HepG2 (cell line): ENCODE data around the gene HDAC5. TPM values are rescaled to one million over a fixed set of nuclear protein-coding genes. Genes with fewer than 3 reads are reported as not detected.

Experiments used
- BCL6 ChIP-seq: IDR thresholded peaks from 2 replicates; pipeline ENCODE4 v1.6.1; 2016; ENCODE audit warnings: missing genetic modification reagents, missing compliant biosample characterization
- ERF ChIP-seq: IDR thresholded peaks from 2 replicates; pipeline ENCODE4 v1.6.1; 2018; ENCODE audit warnings: missing biosample characterization, missing genetic modification reagents
- JUND ChIP-seq: sonication (generic); formaldehyde crosslinking; IDR thresholded peaks from 2 replicates; pipeline ENCODE4 v1.8.0; 2022; ENCODE audit warnings: mild to moderate bottlenecking, missing genetic modification reagents
- NCOA2 ChIP-seq: sonication (generic); formaldehyde crosslinking; IDR thresholded peaks from 2 replicates; pipeline ENCODE4 v1.8.0; 2022; ENCODE audit warnings: inconsistent platforms
- NFIB ChIP-seq: sonication (generic); formaldehyde crosslinking; IDR thresholded peaks from 2 replicates; pipeline ENCODE4 v1.9.0; 2021; ENCODE audit warnings: missing genetic modification reagents, mild to moderate bottlenecking, borderline replicate concordance
- PAWR ChIP-seq: sonication (generic); formaldehyde crosslinking; IDR thresholded peaks from 2 replicates; pipeline ENCODE4 v1.4.0; 2020; ENCODE audit warnings: missing genetic modification reagents, mild to moderate bottlenecking, borderline replicate concordance
- PAX8 ChIP-seq: sonication (generic); formaldehyde crosslinking; IDR thresholded peaks from 2 replicates; pipeline ENCODE4 v1.8.0; 2022; ENCODE audit warnings: mild to moderate bottlenecking, missing genetic modification reagents, borderline replicate concordance
- REXO4 ChIP-seq: sonication (generic); formaldehyde crosslinking; IDR thresholded peaks from 2 replicates; pipeline ENCODE4 v1.8.0; 2022; ENCODE audit warnings: missing genetic modification reagents, mild to moderate bottlenecking, borderline replicate concordance
- ZBTB37 ChIP-seq: sonication (generic); formaldehyde crosslinking; IDR thresholded peaks from 2 replicates; pipeline ENCODE4 v1.4.0; 2020; ENCODE audit warnings: mild to moderate bottlenecking, missing genetic modification reagents
- ZNF232 ChIP-seq: sonication (generic); formaldehyde crosslinking; IDR thresholded peaks from 2 replicates; pipeline ENCODE4 v1.4.0; 2020; ENCODE audit warnings: missing genetic modification reagents, borderline replicate concordance
- ZNF24 ChIP-seq: fragments of 450-650 bp; IDR thresholded peaks from 2 replicates; pipeline ENCODE4 v1.6.1; 2017; ENCODE audit warnings: antibody characterized with exemption, mild to moderate bottlenecking
- ZNF318 ChIP-seq: sonication (generic); formaldehyde crosslinking; IDR thresholded peaks from 2 replicates; pipeline ENCODE4 v1.4.0; 2020; ENCODE audit warnings: mild to moderate bottlenecking, missing genetic modification reagents
- ZNF337 ChIP-seq: sonication (generic); formaldehyde crosslinking; IDR thresholded peaks from 2 replicates; pipeline ENCODE4 v1.5.1; 2020; ENCODE audit warnings: missing genetic modification reagents, low read depth, mild to moderate bottlenecking, borderline replicate concordance
- ZNF781 ChIP-seq: sonication (generic); formaldehyde crosslinking; IDR thresholded peaks from 2 replicates; pipeline ENCODE4 v1.5.1; 2020; ENCODE audit warnings: borderline replicate concordance, mild to moderate bottlenecking, missing genetic modification reagents; ENCODE audit errors: not compliant biosample characterization
- ZNF891 ChIP-seq: sonication (generic); formaldehyde crosslinking; IDR thresholded peaks from 2 replicates; pipeline ENCODE4 v1.5.0; 2020; ENCODE audit warnings: mild to moderate bottlenecking, missing genetic modification reagents
- ZXDC ChIP-seq: sonication (generic); formaldehyde crosslinking; IDR thresholded peaks from 2 replicates; pipeline ENCODE4 v1.5.0; 2020; ENCODE audit warnings: mild to moderate bottlenecking, missing genetic modification reagents
- polyA plus RNA-seq, 8 experiments: library from polyadenylated mRNA; depleted of rRNA in 3 of 8; stranded (reverse) in 7 of 8; unstranded in 1 of 8; fragments of >200 nt; fragmentation: Illumina TruSeq in 4 of 8; extraction: Trizol in 4 of 8; gene quantifications; 2 replicates each; pipeline versions ENCODE4 v1.2.1 to v1.2.3, GENCODE V29; 2011 to 2016; ENCODE audit warnings: low read depth in 4 of 8, missing spikeins in 1 of 8, mixed read lengths in 1 of 8; ENCODE audit not compliant: insufficient read depth in 1 of 8
- total RNA-seq, 5 experiments: library from RNA; depleted of rRNA; stranded (reverse); fragments of >200 nt; fragmentation: Illumina TruSeq; extraction: Trizol; gene quantifications; 2 replicates each; pipeline ENCODE4 v1.2.3, GENCODE V29; 2016; ENCODE audit warnings: low read depth in 1 of 5

The HDAC5 gene
- total and polyA plus RNA-seq, 2 of the 13 experiments (the other 11 are each of a cell fraction or from before 2014, with no cell fraction given), result 46.4 to 85.4 TPM

GRCh38 chr17:44110823-44111633, 12.4 kb downstream of the HDAC5 start (continued):
- TF ChIP-seq PAWR (CRISPR knock-in tag) (0 out of 2 replicates have a peak, but pooled peaks have one; percentile 82), ERF (CRISPR knock-in tag) (peak; percentile 97), BCL6 (CRISPR knock-in tag) (peak; percentile 89), NFIB (CRISPR knock-in tag) (peak; percentile 88; the same call in 1 of the 2 replicates), PAX8 (CRISPR knock-in tag) (0 out of 2 replicates have a peak, but pooled peaks have one; percentile 76), ZNF318 (CRISPR knock-in tag) (peak; percentile 96), JUND (CRISPR knock-in tag) (peak; percentile 80; the same call in 1 of the 2 replicates), ZBTB37 (peak; percentile 77), REXO4 (no peak; the same call in 1 of the 2 replicates), ZNF24 (peak; percentile 31; the same call in 1 of the 2 replicates), ZNF232 (peak; percentile 65; the same call in 1 of the 2 replicates), ZNF891 (CRISPR knock-in tag) (peak; percentile 98), ZNF781 (CRISPR knock-in tag) (no peak), ZXDC (peak; percentile 95; the same call in 1 of the 2 replicates), NCOA2 (peak; percentile 95), ZNF337 (CRISPR knock-in tag) (0 out of 2 replicates have a peak, but pooled peaks have one; percentile 55)
